ENCODE data around the gene SCAF4.
A peak's percentile ranks its signal among the peaks of the same experiment; 100 is the strongest.
"Not testable (repeated sequence)": the region's sequence is repeated elsewhere in the genome, so short reads cannot be mapped to it uniquely, and the experiment has no call there.

SCAF4 gene

GRCh38 chr21:31666445-31667010 is 65.4 kb downstream of the SCAF4 start:
- Histone ChIP-seq H3K9ac (ENCODE audit: low read depth, low read length) (no peak overlapping the region), H2AFZ (ENCODE audit: low read depth, low read length) (no peak overlapping the region), H3K79me2 (ENCODE audit: insufficient read depth, low read length) (peaks cover 46% of the 10 kb centered on the region), H3K27ac (ENCODE audit: low read length) (no peak overlapping the region), H4K20me1 (ENCODE audit: insufficient read depth, low read length) (peaks cover 35% of the 10 kb centered on the region; the same call in 1 of the 2 replicates), H3K9me3 (ENCODE audit: insufficient read depth, low read length, severe bottlenecking) (no peaks in the 10 kb centered on the region), H3K27me3 (ENCODE audit: insufficient read depth, low read length, poor library complexity) (no peaks in the 10 kb centered on the region), H3K4me1 (ENCODE audit: insufficient read depth, low read length) (peaks cover 46% of the 10 kb centered on the region), H3K4me2 (ENCODE audit: insufficient read depth, low read length) (no peak overlapping the region), H3K36me3 (ENCODE audit: insufficient read depth, low read length) (peaks cover 85% of the 10 kb centered on the region), H3K4me3 (ENCODE audit: low read depth in 1 of 2, low read length in 2 of 2) (no peak overlapping the region)
- ATAC-seq (ENCODE audit: insufficient read depth, low read depth) (no peak), DNase-seq (no peak)
- TF ChIP-seq EZH2 (IDR thresholded peaks at IDR 0.05; ENCODE audit: borderline replicate concordance, low read depth, low read length, severe bottlenecking) = no peak
- no peak for TF ChIP-seq CTCF (IDR thresholded peaks at IDR 0.05; ENCODE audit: borderline replicate concordance, extremely low read depth, low read length, poor library complexity, severe bottlenecking)

GRCh38 chr21:31665869-31666268 is 66.0 kb downstream of the SCAF4 start:
- H3K4me1 ChIP-seq (ENCODE audit: insufficient read depth, low read length) = peaks cover 52% of the 10 kb centered on the region
- H3K9ac ChIP-seq (ENCODE audit: low read depth, low read length); H3K4me3 ChIP-seq (ENCODE audit: low read depth in 1 of 2, low read length in 2 of 2); H3K9me3 ChIP-seq (ENCODE audit: insufficient read depth, low read length, severe bottlenecking); DNase-seq; H2AFZ ChIP-seq (ENCODE audit: low read depth, low read length); H3K27me3 ChIP-seq (ENCODE audit: insufficient read depth, low read length, poor library complexity); ATAC-seq (ENCODE audit: insufficient read depth, low read depth); H3K27ac ChIP-seq (ENCODE audit: low read length): not testable (repeated sequence)
- peaks cover 53% of the 10 kb centered on the region for H3K79me2 ChIP-seq (ENCODE audit: insufficient read depth, low read length)
- H3K36me3 ChIP-seq (ENCODE audit: insufficient read depth, low read length) = peaks cover 85% of the 10 kb centered on the region
- H3K4me2 ChIP-seq (ENCODE audit: insufficient read depth, low read length) = 0 out of 2 replicates have a peak overlapping the region, but pooled peaks have one; percentile 20
- H4K20me1 ChIP-seq (ENCODE audit: insufficient read depth, low read length) = peaks cover 40% of the 10 kb centered on the region; the same call in 1 of the 2 replicates

GRCh38 chr21:31665397-31665796 is 66.5 kb downstream of the SCAF4 start:
- Histone ChIP-seq H3K36me3 (ENCODE audit: insufficient read depth, low read length) (peaks cover 82% of the 10 kb centered on the region), H3K27ac (ENCODE audit: low read length) (0 out of 2 replicates have a peak overlapping the region, but pooled peaks have one; percentile 22), H3K4me1 (ENCODE audit: insufficient read depth, low read length) (peaks cover 57% of the 10 kb centered on the region), H3K9ac (ENCODE audit: low read depth, low read length) (no peak overlapping the region), H3K27me3 (ENCODE audit: insufficient read depth, low read length, poor library complexity) (no peaks in the 10 kb centered on the region), H3K4me3 (ENCODE audit: low read depth in 1 of 2, low read length in 2 of 2) (no peak overlapping the region), H3K4me2 (ENCODE audit: insufficient read depth, low read length) (0 out of 2 replicates have a peak overlapping the region, but pooled peaks have one; percentile 20), H2AFZ (ENCODE audit: low read depth, low read length) (no peak overlapping the region), H3K79me2 (ENCODE audit: insufficient read depth, low read length) (peaks cover 57% of the 10 kb centered on the region), H4K20me1 (ENCODE audit: insufficient read depth, low read length) (peaks cover 44% of the 10 kb centered on the region; the same call in 1 of the 2 replicates), H3K9me3 (ENCODE audit: insufficient read depth, low read length, severe bottlenecking) (no peaks in the 10 kb centered on the region)
- DNase-seq = peak; percentile 40
- no peak for TF ChIP-seq EZH2 (IDR thresholded peaks at IDR 0.05; ENCODE audit: borderline replicate concordance, low read depth, low read length, severe bottlenecking)
- no peak for TF ChIP-seq CTCF (IDR thresholded peaks at IDR 0.05; ENCODE audit: borderline replicate concordance, extremely low read depth, low read length, poor library complexity, severe bottlenecking)
- peak; percentile 66 for ATAC-seq (ENCODE audit: insufficient read depth, low read depth)

- Histone ChIP-seq H3K4me2 (ENCODE audit: insufficient read depth, low read length) (peak overlapping the region; percentile 40), H3K27me3 (ENCODE audit: insufficient read depth, low read length, poor library complexity) (no peaks in the 10 kb centered on the region), H3K4me3 (ENCODE audit: low read depth in 1 of 2, low read length in 2 of 2) (no peak overlapping the region), H3K9me3 (ENCODE audit: insufficient read depth, low read length, severe bottlenecking) (no peaks in the 10 kb centered on the region), H4K20me1 (ENCODE audit: insufficient read depth, low read length) (peaks cover 46% of the 10 kb centered on the region; the same call in 1 of the 2 replicates), H2AFZ (ENCODE audit: low read depth, low read length) (no peak overlapping the region), H3K36me3 (ENCODE audit: insufficient read depth, low read length) (peaks cover 67% of the 10 kb centered on the region), H3K27ac (ENCODE audit: low read length) (no peak overlapping the region), H3K4me1 (ENCODE audit: insufficient read depth, low read length) (peaks cover 64% of the 10 kb centered on the region), H3K79me2 (ENCODE audit: insufficient read depth, low read length) (peaks cover 67% of the 10 kb centered on the region), H3K9ac (ENCODE audit: low read depth, low read length) (no peak overlapping the region; the same call in 1 of the 2 replicates)
- DNase-seq = no peak
- ATAC-seq (ENCODE audit: insufficient read depth, low read depth) = no peak
- TF ChIP-seq EZH2 (IDR thresholded peaks at IDR 0.05; ENCODE audit: borderline replicate concordance, low read depth, low read length, severe bottlenecking) (no peak), CTCF (IDR thresholded peaks at IDR 0.05; ENCODE audit: borderline replicate concordance, extremely low read depth, low read length, poor library complexity, severe bottlenecking) (no peak)
Measured at GRCh38 chr21:31663584-31664249, 68.2 kb downstream of the SCAF4 start.
